Measurements from ENCODE around the gene TMEM141. TPM values are rescaled to one million over a fixed set of nuclear protein-coding genes. Genes with fewer than 3 reads are reported as not detected.

The TMEM141 gene
- total and polyA plus RNA-seq, 2 of the 8 experiments (the other 6 are each of a cell fraction or from before 2014, with no cell fraction given) = 51.1 to 137 TPM

DNA sequence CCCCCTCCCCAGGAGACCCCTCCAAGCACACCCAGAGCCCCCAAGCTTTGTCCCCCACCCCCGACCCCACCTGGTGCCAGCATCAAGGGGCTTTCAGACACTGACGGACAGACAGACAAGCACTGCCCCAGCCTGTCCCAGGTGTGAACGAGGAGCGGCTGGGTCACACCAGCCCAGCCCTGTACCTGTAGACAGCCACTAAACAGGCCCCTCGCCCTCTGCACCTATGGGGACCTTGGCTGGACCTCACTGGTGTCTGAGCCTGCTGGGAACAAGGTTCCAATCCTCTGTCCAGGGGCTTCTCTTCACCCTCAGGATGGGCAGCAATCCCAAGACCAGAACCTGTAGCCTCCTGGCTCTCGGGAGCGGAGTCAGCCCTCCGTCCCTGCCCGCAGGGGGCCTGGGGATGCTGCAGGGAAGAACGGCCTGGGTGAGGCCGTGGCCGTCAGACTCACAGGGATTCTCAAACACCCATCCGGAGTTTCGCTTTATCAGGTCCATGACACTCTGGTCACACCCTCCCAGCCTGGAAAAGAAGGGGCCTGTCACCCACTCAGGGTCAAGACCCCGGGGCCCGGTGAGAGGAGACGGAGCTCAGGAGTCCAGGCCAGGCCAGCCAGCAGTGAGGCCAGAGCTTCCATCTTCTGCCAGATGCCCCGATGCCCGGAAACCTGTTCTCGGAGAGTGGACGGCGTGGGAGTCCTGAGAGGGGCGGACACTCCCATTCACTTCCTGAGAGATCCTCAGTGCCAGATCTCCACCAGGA, 45.6 kb upstream of the TMEM141 start:
- ChIA-PET CTCF (ENCODE audit: partially characterized antibody) (interaction anchor here (1.1 to 4.8 kb wide), 5 partner anchors 9 to 22 kb away, joined by 5 to 36 read pairs (median 8); partner anchors contain the start of gene LCN8), POLR2A (ENCODE audit: partially characterized antibody) (interaction anchor here (11.7 kb wide), 1 partner anchor 16 kb away, joined by 137 read pairs; no protein-coding TSS in a partner anchor)
- Histone ChIP-seq H3K4me3 (ENCODE audit: extremely low read depth in 1 of 4, insufficient read depth in 2 of 4, low read depth in 3 of 4, low read length in 4 of 4) (no peak overlapping the region), H3K23ac (ENCODE audit: insufficient read length) (no peak overlapping the region), H2BK120ac (replicated peaks; ENCODE audit: low read depth, low read length) (no peak overlapping the region), H4K5ac (ENCODE audit: insufficient read length, low read depth, low read length) (no peak overlapping the region), H3K18ac (ENCODE audit: extremely low read depth, low read length) (no peak overlapping the region), H3K4me1 (replicated peaks in 1 of 4; ENCODE audit: control insufficient read depth in 3 of 4, insufficient read depth in 4 of 4, low read length in 3 of 4) (peaks cover 0 to 20% (median 9%) of the 10 kb centered on the region in 4 experiments; a peak in 6 of 7 replicates), H2BK5ac (ENCODE audit: low read depth, low read length) (no peak overlapping the region), H3K27ac (ENCODE audit: low read depth, low read length) (no peak overlapping the region), H3K79me1 (ENCODE audit: low read depth, low read length) (no peaks in the 10 kb centered on the region), H3K56ac (replicated peaks; ENCODE audit: insufficient read length, low read depth, low read length) (no peak overlapping the region), H2BK12ac (ENCODE audit: low read depth, low read length) (no peak overlapping the region), H3K9me3 (ENCODE audit: insufficient read depth in 2 of 2, low read depth in 1 of 2, low read length in 1 of 2) (no peaks in the 10 kb centered on the region), H2AFZ (ENCODE audit: low read length) (no peak overlapping the region), H3K14ac (ENCODE audit: insufficient read length) (no peak overlapping the region), H3K23me2 (ENCODE audit: low read depth, low read length) (no peaks in the 10 kb centered on the region; the same call in 1 of the 2 replicates), H4K20me1 (replicated peaks in 1 of 2; ENCODE audit: control insufficient read depth in 1 of 2, insufficient read depth in 2 of 2, low read length in 2 of 2) (no peaks in the 10 kb centered on the region), H3K4me2 (ENCODE audit: insufficient read depth in 1 of 2, low read depth in 2 of 2, low read length in 2 of 2) (no peak overlapping the region), H3K79me2 (ENCODE audit: control insufficient read depth in 1 of 2, insufficient read depth in 2 of 2, low read length in 2 of 2) (no peaks in the 10 kb centered on the region), H3K9ac (replicated peaks in 1 of 4; ENCODE audit: extremely low read depth in 1 of 4, low read depth in 3 of 4, low read length in 3 of 4) (no peak overlapping the region), H2BK15ac (ENCODE audit: low read length) (no peak overlapping the region), H2AK5ac (ENCODE audit: low read depth, low read length) (no peak overlapping the region), H3K27me3 (replicated peaks in 1 of 4; ENCODE audit: control insufficient read depth in 3 of 4, extremely low read depth in 1 of 4, insufficient read depth in 3 of 4, low read length in 3 of 4) (peaks cover 0 to 4% (median 0%) of the 10 kb centered on the region in 4 experiments; a peak in 2 of 7 replicates), H3K36me3 (ENCODE audit: control insufficient read depth in 2 of 4, insufficient read depth in 4 of 4, low read length in 3 of 4) (no peaks in the 10 kb centered on the region), H2BK20ac (ENCODE audit: low read length) (no peak overlapping the region), H4K91ac (replicated peaks; ENCODE audit: insufficient read length, low read length) (no peak overlapping the region), H4K8ac (ENCODE audit: extremely low read depth, insufficient read depth, low read length) (no peak overlapping the region), H3K4ac (replicated peaks; ENCODE audit: insufficient read length, low read depth, low read length) (no peak overlapping the region)
- no peak for DNase-seq (ENCODE audit: low read depth in 1 of 2, low spot score in 2 of 2)
- WGBS, 2 experiments (ENCODE audit: extremely low coverage in 1 of 2, insufficient coverage in 1 of 2, insufficient read length in 1 of 2, insufficient replicate concordance in 2 of 2, low coverage in 1 of 2, low lambda C conversion rate in 2 of 2, missing lambda C conversion rate in 1 of 2) = 93% methylated on average over 22 of the region's 23 CpGs; no CpG with 5 or more reads in 1 of the 2 experiments
- FAIRE-seq = no peak
- no peak for TF ChIP-seq POLR2AphosphoS5 (IDR thresholded peaks at IDR 0.05; ENCODE audit: low read depth, low read length)
- TF ChIP-seq TEAD4 (IDR thresholded peaks at IDR 0.05; ENCODE audit: low read depth, low read length) = no peak
- no peak for TF ChIP-seq KDM4A (IDR thresholded peaks at IDR 0.05; ENCODE audit: low read depth, low read length, severe bottlenecking)
- no peak for TF ChIP-seq RFX5 (IDR thresholded peaks at IDR 0.05; ENCODE audit: borderline replicate concordance, low read depth, low read length)

Data from H1 (cell line).